ENCODE measurements around the gene GCLC. TPM values are rescaled to one million over a fixed set of nuclear protein-coding genes. Genes with fewer than 3 reads are reported as not detected.

The GCLC gene
- 23.5 and 33.6 TPM in 2 replicates for total RNA-seq
- polyA plus RNA-seq, result 17.5 and 18.1 TPM in 2 replicates

- no peaks in the 10 kb centered on the region for H3K36me3 ChIP-seq
- H3K4me1 ChIP-seq (ENCODE audit: low read depth), result peaks cover 11% of the 10 kb centered on the region
- peak within 1 kb of the TSS; percentile 80 for H3K4me3 ChIP-seq
- H3K9me3 ChIP-seq (ENCODE audit: low read depth), result no peaks in the 10 kb centered on the region
- no peaks in the 10 kb centered on the region for H3K27me3 ChIP-seq
- H3K27ac ChIP-seq, result peak within 1 kb of the TSS; percentile 84
- peak; percentile 96 to 97 for DNase-seq (ENCODE audit: low read depth in 1 of 2, low spot score in 1 of 2)
- TF ChIP-seq, protein P1, sequence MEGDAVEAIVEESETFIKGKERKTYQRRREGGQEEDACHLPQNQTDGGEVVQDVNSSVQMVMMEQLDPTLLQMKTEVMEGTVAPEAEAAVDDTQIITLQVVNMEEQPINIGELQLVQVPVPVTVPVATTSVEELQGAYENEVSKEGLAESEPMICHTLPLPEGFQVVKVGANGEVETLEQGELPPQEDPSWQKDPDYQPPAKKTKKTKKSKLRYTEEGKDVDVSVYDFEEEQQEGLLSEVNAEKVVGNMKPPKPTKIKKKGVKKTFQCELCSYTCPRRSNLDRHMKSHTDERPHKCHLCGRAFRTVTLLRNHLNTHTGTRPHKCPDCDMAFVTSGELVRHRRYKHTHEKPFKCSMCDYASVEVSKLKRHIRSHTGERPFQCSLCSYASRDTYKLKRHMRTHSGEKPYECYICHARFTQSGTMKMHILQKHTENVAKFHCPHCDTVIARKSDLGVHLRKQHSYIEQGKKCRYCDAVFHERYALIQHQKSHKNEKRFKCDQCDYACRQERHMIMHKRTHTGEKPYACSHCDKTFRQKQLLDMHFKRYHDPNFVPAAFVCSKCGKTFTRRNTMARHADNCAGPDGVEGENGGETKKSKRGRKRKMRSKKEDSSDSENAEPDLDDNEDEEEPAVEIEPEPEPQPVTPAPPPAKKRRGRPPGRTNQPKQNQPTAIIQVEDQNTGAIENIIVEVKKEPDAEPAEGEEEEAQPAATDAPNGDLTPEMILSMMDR (IDR thresholded peaks at IDR 0.05; ENCODE audit: low read depth, low read length), result peak; percentile 23
Measured at GRCh38 chr6:53544470-53545308, at the start of gene GCLC. TSS of gene GCLC (minus strand) at chr6:53545101. CDS start at chr6:53544645, 456 bp downstream.

- Histone ChIP-seq H3K27ac (no peak overlapping the region), H3K27me3 (no peaks in the 10 kb centered on the region), H3K9me3 (ENCODE audit: low read depth) (no peaks in the 10 kb centered on the region), H3K4me3 (no peak overlapping the region), H3K36me3 (no peaks in the 10 kb centered on the region), H3K4me1 (ENCODE audit: low read depth) (no peaks in the 10 kb centered on the region)
- TF ChIP-seq, protein P1 (IDR thresholded peaks at IDR 0.05; ENCODE audit: low read depth, low read length), result no peak
- DNase-seq (ENCODE audit: low read depth in 1 of 2, low spot score in 1 of 2), result no peak
Measured at GRCh38 chr6:53594596-53594995, 49.7 kb upstream of the GCLC start.

GRCh38 chr6:53593001-53593488 is 48.1 kb upstream of the GCLC start:
- no peak overlapping the region for H3K27ac ChIP-seq
- TF ChIP-seq, protein P1 (IDR thresholded peaks at IDR 0.05; ENCODE audit: low read depth, low read length), result no peak
- peak in 1 of 2 donors; percentile 53 for DNase-seq (ENCODE audit: low read depth in 1 of 2, low spot score in 1 of 2)

DNA sequence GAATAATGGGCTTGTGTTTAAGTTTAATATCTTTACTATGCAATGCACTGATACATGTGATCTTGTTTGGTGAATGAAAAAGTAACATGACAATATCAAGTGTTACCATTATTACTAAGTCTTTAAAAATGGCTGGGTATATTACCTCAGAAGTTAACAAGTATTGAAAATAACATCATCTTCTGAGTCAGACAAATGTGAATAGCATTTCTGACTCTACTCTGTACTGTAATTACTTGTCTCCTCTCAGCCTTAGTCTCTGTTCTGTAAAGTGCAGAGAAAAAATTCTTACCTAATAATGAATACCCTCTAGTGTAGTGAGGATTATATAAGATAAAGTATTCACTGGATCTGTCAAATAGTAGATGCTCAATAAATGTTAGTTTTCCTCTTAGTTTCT is 47.0 kb upstream of the GCLC start:
- TF ChIP-seq, protein P1 (IDR thresholded peaks at IDR 0.05; ENCODE audit: low read depth, low read length), result no peak

More at GRCh38 chr6:53593001-53593488, 48.1 kb upstream of the GCLC start:
- H3K36me3 ChIP-seq, result no peaks in the 10 kb centered on the region
- no peaks in the 10 kb centered on the region for H3K4me1 ChIP-seq (ENCODE audit: low read depth)
- H3K9me3 ChIP-seq (ENCODE audit: low read depth), result no peaks in the 10 kb centered on the region
- H3K27me3 ChIP-seq, result no peaks in the 10 kb centered on the region
- no peak overlapping the region for H3K4me3 ChIP-seq

GRCh38 chr6:53588816-53589509 is 44.1 kb upstream of the GCLC start:
- Histone ChIP-seq H3K27me3 (no peaks in the 10 kb centered on the region), H3K4me1 (ENCODE audit: low read depth) (no peaks in the 10 kb centered on the region), H3K27ac (no peak overlapping the region), H3K9me3 (ENCODE audit: low read depth) (no peaks in the 10 kb centered on the region), H3K4me3 (no peak overlapping the region), H3K36me3 (no peaks in the 10 kb centered on the region)
- no peak for DNase-seq (ENCODE audit: low read depth in 1 of 2, low spot score in 1 of 2)
- TF ChIP-seq, protein P1 (IDR thresholded peaks at IDR 0.05; ENCODE audit: low read depth, low read length), result no peak

More for the DNA sequence above, 47.0 kb upstream of the GCLC start:
- H3K9me3 ChIP-seq (ENCODE audit: low read depth), result no peaks in the 10 kb centered on the region
- no peak for DNase-seq (ENCODE audit: low read depth in 1 of 2, low spot score in 1 of 2)
- H3K27ac ChIP-seq, result no peak overlapping the region
- H3K36me3 ChIP-seq, result no peaks in the 10 kb centered on the region
- no peak overlapping the region for H3K4me3 ChIP-seq
- no peaks in the 10 kb centered on the region for H3K27me3 ChIP-seq
- no peaks in the 10 kb centered on the region for H3K4me1 ChIP-seq (ENCODE audit: low read depth)

Measured in cardiac muscle cell (in vitro differentiated cells and primary cell).